IMR-90 (cell line): ENCODE results near the gene NUDT19. TPM values are rescaled to one million over a fixed set of nuclear protein-coding genes. Genes with fewer than 3 reads are reported as not detected.

ENCODE experiments used
- ATAC-seq: fragments of 200-7000 bp; cut with Tn5 transposase; 2 replicates; pipeline ENCODE4 v1.9.1; 2020; ENCODE audit warnings: low read depth, mild to moderate bottlenecking, moderate library complexity
- BruUV-seq: library from RNA; stranded (reverse); fragments of 400-500 nt; replicated peaks from 2 replicates; lab custom pipeline; 2021; lab: Mats Ljungman, UMichigan
- CTCF ChIA-PET: fragments of 300-600 bp; formaldehyde crosslinking; extraction: SDS; loops from one replicate; lab custom pipeline; 2021; ENCODE audit warnings: antibody characterized with exemption; lab: Yijun Ruan, JAX
- POLR2A ChIA-PET: fragments of 300-600 bp; sonication (Branson Sonifier 250); formaldehyde crosslinking; loops from one replicate; lab custom pipeline; 2022; ENCODE audit warnings: antibody characterized with exemption; ENCODE audit not compliant: unreplicated experiment; lab: Charles Lee
- DNase-seq: peaks from one replicate; pipeline ENCODE4 v3.0.0; 2013
- H2AFZ ChIP-seq: replicated peaks from 2 replicates; pipeline ENCODE3; 2013; ENCODE audit warnings: low read length, mild to moderate bottlenecking; ENCODE audit not compliant: poor library complexity
- H2AK5ac ChIP-seq: 2 replicates; pipeline ENCODE4 v1.6.1; 2013; ENCODE audit warnings: low read depth, low read length, inconsistent platforms
- H2AK9ac ChIP-seq: replicated peaks from 2 replicates; pipeline ENCODE3; 2013; ENCODE audit warnings: mild to moderate bottlenecking, low read depth, low read length, moderate library complexity; ENCODE audit not compliant: poor library complexity
- H2BK120ac ChIP-seq: 2 replicates; pipeline ENCODE4 v1.6.1; 2013; ENCODE audit warnings: low read depth, low read length, inconsistent platforms
- H2BK15ac ChIP-seq: 3 replicates; pipeline ENCODE4 v1.6.1; 2013; ENCODE audit warnings: low read depth, low read length, inconsistent platforms
- H2BK20ac ChIP-seq: 2 replicates; pipeline ENCODE4 v1.6.1; 2013; ENCODE audit warnings: low read depth, mild to moderate bottlenecking, inconsistent platforms, low read length, moderate library complexity
- H2BK5ac ChIP-seq: 2 replicates; pipeline ENCODE4 v1.6.1; 2013; ENCODE audit warnings: mild to moderate bottlenecking, low read depth, low read length, inconsistent platforms; ENCODE audit not compliant: poor library complexity, severe bottlenecking
- H3K14ac ChIP-seq: replicated peaks from 2 replicates; pipeline ENCODE4 v1.6.1; 2013; ENCODE audit warnings: low read depth, low read length, inconsistent platforms
- H3K18ac ChIP-seq: 2 replicates; pipeline ENCODE4 v1.6.1; 2013; ENCODE audit warnings: low read depth, low read length, control low read depth
- H3K23ac ChIP-seq: 2 replicates; pipeline ENCODE4 v1.6.1; 2013; ENCODE audit warnings: low read depth, low read length, inconsistent platforms
- H3K27ac ChIP-seq: 2 replicates; pipeline ENCODE4 v1.5.1; 2013; ENCODE audit warnings: mild to moderate bottlenecking, control low read depth, low read length; ENCODE audit not compliant: insufficient read depth
- H3K27me3 ChIP-seq: 2 replicates; pipeline ENCODE4 v1.6.1; 2013; ENCODE audit warnings: low read length; ENCODE audit not compliant: control insufficient read depth, insufficient read depth
- H3K36me3 ChIP-seq: 2 replicates; pipeline ENCODE4 v1.6.1; 2013; ENCODE audit warnings: low read length, mixed read lengths; ENCODE audit not compliant: control insufficient read depth, insufficient read depth
- H3K4ac ChIP-seq: 2 replicates; pipeline ENCODE4 v1.6.1; 2013; ENCODE audit warnings: low read depth, low read length, inconsistent platforms
- H3K4me1 ChIP-seq: 2 replicates; pipeline ENCODE4 v1.6.1; 2013; ENCODE audit warnings: low read length, mixed read lengths; ENCODE audit not compliant: control insufficient read depth, insufficient read depth
- H3K4me2 ChIP-seq: 2 replicates; pipeline ENCODE4 v1.6.1; 2013; ENCODE audit warnings: low read depth, mild to moderate bottlenecking, control low read depth, low read length, moderate library complexity
- H3K4me3 ChIP-seq: 2 replicates; pipeline ENCODE4 v1.5.1; 2013; ENCODE audit warnings: low read depth, mild to moderate bottlenecking, control low read depth, low read length, moderate library complexity; ENCODE audit not compliant: insufficient read depth
- H3K56ac ChIP-seq: 2 replicates; pipeline ENCODE4 v1.6.1; 2013; ENCODE audit warnings: low read length, inconsistent platforms; ENCODE audit not compliant: insufficient read depth; ENCODE audit errors: extremely low read depth
- H3K79me1 ChIP-seq, 2 experiments: 2 replicates each; pipeline ENCODE4 v1.6.1; 2013; ENCODE audit warnings: low read length in 2 of 2, inconsistent platforms in 1 of 2, low read depth in 1 of 2
- H3K9ac ChIP-seq: 2 replicates; pipeline ENCODE4 v1.6.1; 2013; ENCODE audit warnings: low read depth, low read length, control low read depth
- H3K9me1 ChIP-seq: 2 replicates; pipeline ENCODE4 v1.6.1; 2013; ENCODE audit warnings: low read length, inconsistent platforms; ENCODE audit not compliant: insufficient read depth
- H3K9me3 ChIP-seq: 2 replicates; pipeline ENCODE4 v1.6.1; 2013; ENCODE audit warnings: low read length; ENCODE audit not compliant: control insufficient read depth, insufficient read depth
- H4K20me1 ChIP-seq: 2 replicates; pipeline ENCODE4 v1.6.1; 2013; ENCODE audit warnings: low read length, inconsistent platforms; ENCODE audit not compliant: insufficient read depth
- H4K5ac ChIP-seq: 2 replicates; pipeline ENCODE4 v1.6.1; 2013; ENCODE audit warnings: mild to moderate bottlenecking, low read depth, low read length, control low read depth
- H4K8ac ChIP-seq, 2 experiments: 2 replicates each; pipeline ENCODE4 v1.6.1; 2013; ENCODE audit warnings: low read depth in 2 of 2, low read length in 2 of 2, control low read depth in 1 of 2, inconsistent platforms in 1 of 2
- H4K91ac ChIP-seq: 2 replicates; pipeline ENCODE4 v1.6.1; 2013; ENCODE audit warnings: low read depth, low read length, inconsistent platforms; ENCODE audit not compliant: insufficient read depth
- FOS ChIP-seq: fragments of 150-350 bp; IDR thresholded peaks from 2 replicates; pipeline ENCODE4 v1.6.1; 2016; ENCODE audit warnings: low read depth, low read length
- MAFK ChIP-seq: IDR thresholded peaks from 2 replicates; pipeline ENCODE4 v1.6.1; 2012; ENCODE audit warnings: low read depth, low read length, improper control_type of control experiment
- POLR2A ChIP-seq: IDR thresholded peaks from 2 replicates; pipeline ENCODE4 v1.6.1; 2012; ENCODE audit warnings: mild to moderate bottlenecking, low read depth, low read length
- RAD21 ChIP-seq: IDR thresholded peaks from 2 replicates; pipeline ENCODE4 v1.6.1; 2012; ENCODE audit warnings: low read length, improper control_type of control experiment
- RFX5 ChIP-seq: IDR thresholded peaks from 2 replicates; pipeline ENCODE4 v1.8.0; 2012; ENCODE audit warnings: low read depth, mild to moderate bottlenecking, low read length, moderate library complexity
- SMC3 ChIP-seq: fragments of 150-350 bp; IDR thresholded peaks from 2 replicates; pipeline ENCODE4 v1.6.1; 2016; ENCODE audit warnings: low read depth, mild to moderate bottlenecking, antibody characterized with exemption, low read length, moderate library complexity
- WGBS, 2 experiments: methylation state at CpG; one replicate each; pipeline versions ENCODE4 v1.1.5 to v1.1.7; 2013; ENCODE audit warnings: missing lambda C conversion rate in 2 of 2; ENCODE audit not compliant: insufficient read length in 1 of 2; ENCODE audit errors: extremely low coverage in 2 of 2; 5-methylcytosine and 5-hydroxymethylcytosine counted together
- dilution Hi-C: fragments of 300-500 bp; cut with HindIII; formaldehyde crosslinking; loops from one replicate; pipeline ENCODE4 v1.14.3; 2018; ENCODE audit warnings: low sequenced_read_pairs; ENCODE audit not compliant: unreplicated experiment
- in situ Hi-C: fragments of 300-500 bp; cut with MboI; formaldehyde crosslinking; loops from 3 replicates; pipeline ENCODE4 v1.14.3; 2019; ENCODE audit warnings: low sequenced_read_pairs, inconsistent platforms, mixed read lengths
- intact Hi-C: fragments of 100-400 bp; cut with micrococcal nuclease; formaldehyde crosslinking; loops from 2 replicates; pipeline ENCODE4 v1.10.0; 2022
- polyA plus RNA-seq, 3 experiments: library from polyadenylated mRNA; depleted of rRNA; stranded (reverse); fragments of >200 nt; gene quantifications; 2 replicates each; pipeline ENCODE4 v1.2.3, GENCODE V29; 2012; ENCODE audit warnings: low replicate concordance in 1 of 3
- total RNA-seq: library from RNA; depleted of rRNA; stranded (reverse); fragments of >200 nt; gene quantifications from 2 replicates; pipeline ENCODE4 v1.2.3, GENCODE V29; 2012
- TF ChIP-seq, protein P1 (sequence below): conservative IDR thresholded peaks from 2 replicates; pipeline ENCODE4 v1.5.1; 2012; ENCODE audit warnings: mild to moderate bottlenecking, low read depth, low read length, improper control_type of control experiment

Gene NUDT19
- total and polyA plus RNA-seq, 2 of the 4 experiments (the other 2 are of a cell fraction), result 4.1 to 4.5 TPM

DNA sequence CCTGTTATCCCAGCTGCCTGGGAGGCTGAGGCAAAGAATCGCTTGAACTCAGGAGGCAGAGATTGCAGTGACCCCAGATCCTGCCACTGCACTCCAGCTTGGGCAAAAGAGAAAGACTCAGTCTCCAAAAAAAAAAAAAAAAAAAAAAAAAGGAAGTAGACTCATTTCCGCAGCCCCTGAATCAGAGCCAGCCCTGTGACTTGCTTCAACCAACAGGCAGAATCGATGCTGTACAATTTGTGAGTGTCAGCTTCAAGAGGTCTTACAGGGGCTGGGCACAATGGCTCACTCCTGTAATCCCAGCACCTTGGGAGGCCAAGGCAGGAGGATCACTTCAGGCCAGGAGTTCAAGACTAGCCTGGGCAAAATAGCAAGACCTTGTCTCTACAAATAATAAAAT is 29.4 kb upstream of the NUDT19 start:
- H3K79me1 ChIP-seq, result peaks cover 18 to 51% of the 10 kb centered on the region in 2 experiments
- no peak overlapping the region for H2BK120ac ChIP-seq
- H3K14ac ChIP-seq, result no peak overlapping the region
- H2AK9ac ChIP-seq, result no peak overlapping the region
- intact Hi-C loops, result no loop called here
- H2BK5ac ChIP-seq, result no peak overlapping the region
- dilution Hi-C loops, result no loop called here
- DNase-seq (peak; percentile 58), ATAC-seq (no peak)
- no peak overlapping the region for H3K56ac ChIP-seq
- no peak overlapping the region for H2AFZ ChIP-seq
- H4K8ac ChIP-seq, result no peak overlapping the region
- H3K9me1 ChIP-seq, result no peaks in the 10 kb centered on the region
- no peak overlapping the region for H2BK15ac ChIP-seq
- peaks cover 16% of the 10 kb centered on the region for H4K20me1 ChIP-seq
- no peak overlapping the region for H3K4ac ChIP-seq
- BruUV-seq, result no TSS peak
- H2BK20ac ChIP-seq, result no peak overlapping the region
- no peak overlapping the region for H4K5ac ChIP-seq
- H3K9me3 ChIP-seq, result no peaks in the 10 kb centered on the region
- no peak overlapping the region for H3K4me2 ChIP-seq
- no peak overlapping the region for H3K18ac ChIP-seq
- POLR2A ChIA-PET, result no interaction called here
- TF ChIP-seq MAFK (no peak), POLR2A (no peak), SMC3 (no peak), FOS (no peak), RAD21 (no peak), RFX5 (no peak)
- TF ChIP-seq, protein P1, sequence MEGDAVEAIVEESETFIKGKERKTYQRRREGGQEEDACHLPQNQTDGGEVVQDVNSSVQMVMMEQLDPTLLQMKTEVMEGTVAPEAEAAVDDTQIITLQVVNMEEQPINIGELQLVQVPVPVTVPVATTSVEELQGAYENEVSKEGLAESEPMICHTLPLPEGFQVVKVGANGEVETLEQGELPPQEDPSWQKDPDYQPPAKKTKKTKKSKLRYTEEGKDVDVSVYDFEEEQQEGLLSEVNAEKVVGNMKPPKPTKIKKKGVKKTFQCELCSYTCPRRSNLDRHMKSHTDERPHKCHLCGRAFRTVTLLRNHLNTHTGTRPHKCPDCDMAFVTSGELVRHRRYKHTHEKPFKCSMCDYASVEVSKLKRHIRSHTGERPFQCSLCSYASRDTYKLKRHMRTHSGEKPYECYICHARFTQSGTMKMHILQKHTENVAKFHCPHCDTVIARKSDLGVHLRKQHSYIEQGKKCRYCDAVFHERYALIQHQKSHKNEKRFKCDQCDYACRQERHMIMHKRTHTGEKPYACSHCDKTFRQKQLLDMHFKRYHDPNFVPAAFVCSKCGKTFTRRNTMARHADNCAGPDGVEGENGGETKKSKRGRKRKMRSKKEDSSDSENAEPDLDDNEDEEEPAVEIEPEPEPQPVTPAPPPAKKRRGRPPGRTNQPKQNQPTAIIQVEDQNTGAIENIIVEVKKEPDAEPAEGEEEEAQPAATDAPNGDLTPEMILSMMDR, result no peak
- H2AK5ac ChIP-seq, result no peak overlapping the region
- H3K4me1 ChIP-seq, result peaks cover 2% of the 10 kb centered on the region; the same call in 1 of the 2 replicates
- no peak overlapping the region for H3K9ac ChIP-seq
- no CpG with 5 or more reads among the region's 3 CpGs for WGBS, 2 experiments
- no peaks in the 10 kb centered on the region for H3K27me3 ChIP-seq
- in situ Hi-C loops, result no loop called here
- H3K4me3 ChIP-seq, result no peak overlapping the region
- no peak overlapping the region for H3K23ac ChIP-seq
- CTCF ChIA-PET, result no interaction called here
- H4K91ac ChIP-seq, result no peak overlapping the region
- peaks cover 15% of the 10 kb centered on the region for H3K36me3 ChIP-seq
- H3K27ac ChIP-seq, result no peak overlapping the region
